ENCODE results near the gene EVI2A. TPM values are rescaled to one million over a fixed set of nuclear protein-coding genes. Genes with fewer than 3 reads are reported as not detected.

Gene EVI2A
- total and polyA plus RNA-seq, 9 of the 15 experiments (the other 6 are each of a cell fraction or from before 2014, with no cell fraction given), result 0.06 to 0.37 (median 0.15) TPM; not detected in 3

- TF ChIP-seq TAL1 (IDR thresholded peaks at IDR 0.05) (peak; percentile 83), ZNF586 (CRISPR knock-in tag; conservative IDR thresholded peaks at IDR 0.05) (no peak), GATAD2B (IDR thresholded peaks at IDR 0.05; ENCODE audit: borderline replicate concordance) (peak; percentile 61; the same call in 1 of the 2 replicates), GABPB2 (CRISPR knock-in tag; conservative IDR thresholded peaks at IDR 0.05) (no peak), TBL1XR1 (IDR thresholded peaks at IDR 0.05; ENCODE audit: low read length in 2 of 2) (peak in 1 of 2 experiments; percentile 84; a peak in 2 of 4 replicates), SOX6 (IDR thresholded peaks at IDR 0.05) (peak; percentile 85), ELF2 (CRISPR knock-in tag; IDR thresholded peaks at IDR 0.05) (no peak), TRIM24 (IDR thresholded peaks at IDR 0.05) (peak; percentile 43 to 83; a peak in 3 of 4 replicates), ZFPM2 (CRISPR knock-in tag; IDR thresholded peaks at IDR 0.05) (no peak), ELK3 (CRISPR knock-in tag; IDR thresholded peaks at IDR 0.05) (no peak), ZC3H11A (IDR thresholded peaks at IDR 0.05; ENCODE audit: low read depth, low read length) (no peak), KDM5B (IDR thresholded peaks at IDR 0.05; ENCODE audit: insufficient replicate concordance, low read depth, low read length) (no peak), ARID3A (IDR thresholded peaks at IDR 0.05; ENCODE audit: borderline replicate concordance, low read depth, low read length) (peak; percentile 83), FOXM1 (IDR thresholded peaks at IDR 0.05; ENCODE audit: low read depth) (peak; percentile 74; the same call in 1 of the 2 replicates), FOXM1 (CRISPR knock-in tag; IDR thresholded peaks at IDR 0.05; ENCODE audit: low read depth) (no peak), NR0B1 (IDR thresholded peaks at IDR 0.05; ENCODE audit: partially characterized antibody) (no peak), NFE2L1 (tag; IDR thresholded peaks at IDR 0.05; ENCODE audit: borderline replicate concordance, low read depth) (no peak), POLR2A (conservative IDR thresholded peaks at IDR 0.05) (no peak), BCL6 (CRISPR knock-in tag; IDR thresholded peaks at IDR 0.05) (no peak), TCF3 (CRISPR knock-in tag; IDR thresholded peaks at IDR 0.05) (peak; percentile 85), MTA1 (IDR thresholded peaks at IDR 0.05; ENCODE audit: borderline replicate concordance) (no peak), PTRF (tag; IDR thresholded peaks at IDR 0.05) (no peak), GTF2B (IDR thresholded peaks at IDR 0.05; ENCODE audit: extremely low read depth, insufficient read length) (no peak), SLC30A9 (CRISPR knock-in tag; IDR thresholded peaks at IDR 0.05) (no peak)
These were observed 18.7 kb upstream of the EVI2A start (continued) for GRCh38 chr17:31339906-31340661.
